ENCODE results near the gene NBPF4. TPM values are rescaled to one million over a fixed set of nuclear protein-coding genes. Genes with fewer than 3 reads are reported as not detected.
A peak's percentile ranks its signal among the peaks of the same experiment; 100 is the strongest.
"Not testable (repeated sequence)": the region's sequence is repeated elsewhere in the genome, so short reads cannot be mapped to it uniquely, and the experiment has no call there.

The NBPF4 gene, protein sequence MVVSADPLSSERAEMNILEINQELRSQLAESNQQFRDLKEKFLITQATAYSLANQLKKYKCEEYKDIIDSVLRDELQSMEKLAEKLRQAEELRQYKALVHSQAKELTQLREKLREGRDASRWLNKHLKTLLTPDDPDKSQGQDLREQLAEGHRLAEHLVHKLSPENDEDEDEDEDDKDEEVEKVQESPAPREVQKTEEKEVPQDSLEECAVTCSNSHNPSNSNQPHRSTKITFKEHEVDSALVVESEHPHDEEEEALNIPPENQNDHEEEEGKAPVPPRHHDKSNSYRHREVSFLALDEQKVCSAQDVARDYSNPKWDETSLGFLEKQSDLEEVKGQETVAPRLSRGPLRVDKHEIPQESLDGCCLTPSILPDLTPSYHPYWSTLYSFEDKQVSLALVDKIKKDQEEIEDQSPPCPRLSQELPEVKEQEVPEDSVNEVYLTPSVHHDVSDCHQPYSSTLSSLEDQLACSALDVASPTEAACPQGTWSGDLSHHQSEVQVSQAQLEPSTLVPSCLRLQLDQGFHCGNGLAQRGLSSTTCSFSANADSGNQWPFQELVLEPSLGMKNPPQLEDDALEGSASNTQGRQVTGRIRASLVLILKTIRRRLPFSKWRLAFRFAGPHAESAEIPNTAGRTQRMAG
- total RNA-seq (2021; ENCODE audit: unreplicated experiment) (not detected), Bru-seq, nascent RNA (not detected), BruChase-seq, experiment 1, labeled RNA remaining after a 2-hour chase (not detected), BruChase-seq, experiment 2, labeled RNA remaining after a 6-hour chase (not detected)
- not detected for polyA plus RNA-seq (2012; ENCODE audit: insufficient read length)
- long read RNA-seq: 0 reads

DNA sequence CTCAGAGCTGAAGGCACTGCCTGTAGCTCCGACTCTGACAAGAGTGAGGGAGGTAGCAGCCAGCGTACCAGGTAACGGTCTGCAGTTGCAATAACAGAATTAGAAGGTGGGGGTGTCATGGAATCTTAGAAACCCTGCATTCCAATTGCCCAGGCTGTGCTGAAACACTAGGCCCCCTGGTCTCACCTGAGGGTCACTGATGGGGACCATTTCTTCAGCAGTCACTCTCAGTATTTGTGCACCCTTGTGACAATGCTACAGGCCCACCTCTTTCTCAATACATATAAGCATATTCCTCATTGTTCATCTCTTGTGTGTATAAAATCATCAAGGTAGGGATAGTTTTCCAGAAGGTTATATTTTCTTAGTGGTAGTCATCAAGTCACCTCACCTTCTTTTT lies at the start of gene NBPF4:
Gene NBPF4 (minus strand): TSS at position 101 of the 400 bp plus-strand sequence. CDS start 315 bp downstream, outside the sequence.
- ATAC-seq; H3K36me3 ChIP-seq (ENCODE audit: control insufficient read depth, insufficient read depth, low read length); H3K4me3 ChIP-seq (ENCODE audit: low read depth in 2 of 2, low read length in 2 of 2); in situ Hi-C loops (cut with HindIII; ENCODE audit: low pct_unique_long_range_greater_than_20kb, low sequenced_read_pairs); H3K27ac ChIP-seq (ENCODE audit: low read length); POLR2A ChIA-PET; H3K4me1 ChIP-seq (ENCODE audit: control insufficient read depth, insufficient read depth, low read length); CTCF ChIA-PET; H3K27me3 ChIP-seq (ENCODE audit: control insufficient read depth, insufficient read depth, low read length); BruUV-seq (replicated peaks); intact Hi-C loops (cut with micrococcal nuclease; ENCODE audit: unreplicated experiment); H3K9me3 ChIP-seq (ENCODE audit: control insufficient read depth, insufficient read depth, low read depth, low read length); DNase-seq (ENCODE audit: low read depth, low spot score): not testable (repeated sequence)

DNA sequence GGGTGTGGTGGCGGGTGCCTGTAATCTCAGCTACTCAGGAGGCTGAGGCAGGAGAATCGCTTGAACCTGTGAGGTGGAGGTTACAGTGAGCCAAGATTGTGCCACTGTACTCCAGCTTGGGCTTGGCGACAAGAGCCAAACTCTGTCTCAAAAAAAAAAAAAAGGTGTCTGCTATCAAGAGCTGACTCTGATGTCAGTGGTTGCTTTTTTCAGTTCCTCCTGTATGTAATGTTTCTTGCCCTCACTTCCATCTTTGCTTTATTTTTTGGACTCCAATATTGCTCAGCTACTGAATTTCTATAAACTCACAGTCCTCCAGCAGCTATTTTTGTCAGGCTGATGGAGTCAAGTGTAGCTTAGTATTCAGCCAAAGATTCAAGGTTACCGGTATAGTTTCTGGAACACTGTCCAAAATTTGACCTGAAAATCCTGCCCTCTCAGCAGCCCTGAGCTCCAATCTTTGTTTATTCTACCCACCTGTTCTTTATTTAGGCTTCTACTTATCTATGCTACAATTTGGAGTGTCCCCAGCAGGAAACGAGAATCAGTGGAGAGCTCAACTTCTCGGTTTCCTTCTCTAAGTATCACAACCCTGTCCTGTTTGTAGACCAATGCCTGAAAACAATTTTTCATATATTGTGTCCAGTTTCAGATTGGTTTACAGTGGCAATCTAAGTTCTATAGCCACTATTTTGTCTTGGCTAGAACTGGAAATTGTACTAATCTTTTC lies 38.8 kb upstream of the NBPF4 start:
- BruUV-seq (replicated peaks); H3K27ac ChIP-seq (ENCODE audit: low read length); H3K4me1 ChIP-seq (ENCODE audit: control insufficient read depth, insufficient read depth, low read length); H3K4me3 ChIP-seq (ENCODE audit: low read depth in 2 of 2, low read length in 2 of 2); H3K36me3 ChIP-seq (ENCODE audit: control insufficient read depth, insufficient read depth, low read length); DNase-seq (ENCODE audit: low read depth, low spot score); CTCF ChIA-PET; H3K9me3 ChIP-seq (ENCODE audit: control insufficient read depth, insufficient read depth, low read depth, low read length); H3K27me3 ChIP-seq (ENCODE audit: control insufficient read depth, insufficient read depth, low read length); intact Hi-C loops (cut with micrococcal nuclease; ENCODE audit: unreplicated experiment); in situ Hi-C loops (cut with HindIII; ENCODE audit: low pct_unique_long_range_greater_than_20kb, low sequenced_read_pairs); ATAC-seq; POLR2A ChIA-PET: not testable (repeated sequence)

DNA sequence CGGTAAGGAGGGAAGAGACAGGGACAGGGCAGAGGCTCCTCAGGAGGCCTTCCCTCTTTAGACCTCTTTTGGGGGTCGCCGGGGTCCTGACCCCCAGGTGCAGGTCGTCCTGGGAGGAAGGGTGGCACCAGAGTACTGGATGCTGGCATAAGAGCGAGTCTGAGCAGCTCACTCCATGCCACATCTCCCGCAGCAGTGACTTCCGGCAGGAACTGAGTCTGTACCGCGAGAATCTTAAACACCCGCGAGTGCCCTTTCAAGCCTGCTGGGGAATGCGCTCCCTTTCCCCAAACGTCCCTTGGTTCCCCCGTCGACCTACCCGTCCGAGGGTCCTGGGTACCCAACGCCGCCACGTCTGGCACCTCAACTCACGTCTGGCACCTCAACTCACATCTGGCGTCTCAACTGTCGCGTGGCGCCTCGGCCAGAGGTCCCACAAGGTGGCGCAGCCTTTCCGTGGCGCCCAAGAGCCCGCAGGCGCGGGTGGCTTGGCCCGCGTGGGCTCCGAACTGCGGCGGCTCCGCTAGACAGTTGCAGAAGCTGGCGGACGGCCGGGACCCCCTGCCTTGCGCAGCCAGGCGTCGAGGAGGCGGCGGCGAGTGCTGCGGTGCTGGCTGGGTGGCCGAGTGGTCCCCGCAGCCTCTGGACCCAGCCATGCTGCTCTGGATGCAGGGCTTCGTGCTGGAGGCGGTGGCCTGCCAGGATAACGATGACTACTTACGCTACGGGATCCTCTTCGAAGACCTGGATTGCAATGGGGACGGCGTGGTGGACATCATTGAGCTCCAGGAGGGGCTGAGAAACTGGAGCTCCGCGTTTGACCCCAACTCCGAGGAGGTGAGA lies 28.8 kb upstream of the NBPF4 start:
- BruUV-seq (replicated peaks); CTCF ChIA-PET; H3K4me1 ChIP-seq (ENCODE audit: control insufficient read depth, insufficient read depth, low read length); H3K27me3 ChIP-seq (ENCODE audit: control insufficient read depth, insufficient read depth, low read length); H3K9me3 ChIP-seq (ENCODE audit: control insufficient read depth, insufficient read depth, low read depth, low read length); H3K27ac ChIP-seq (ENCODE audit: low read length); H3K4me3 ChIP-seq (ENCODE audit: low read depth in 2 of 2, low read length in 2 of 2); POLR2A ChIA-PET; H3K36me3 ChIP-seq (ENCODE audit: control insufficient read depth, insufficient read depth, low read length); in situ Hi-C loops (cut with HindIII; ENCODE audit: low pct_unique_long_range_greater_than_20kb, low sequenced_read_pairs); intact Hi-C loops (cut with micrococcal nuclease; ENCODE audit: unreplicated experiment); DNase-seq (ENCODE audit: low read depth, low spot score): not testable (repeated sequence)
- peak; percentile 72 for ATAC-seq

DNA sequence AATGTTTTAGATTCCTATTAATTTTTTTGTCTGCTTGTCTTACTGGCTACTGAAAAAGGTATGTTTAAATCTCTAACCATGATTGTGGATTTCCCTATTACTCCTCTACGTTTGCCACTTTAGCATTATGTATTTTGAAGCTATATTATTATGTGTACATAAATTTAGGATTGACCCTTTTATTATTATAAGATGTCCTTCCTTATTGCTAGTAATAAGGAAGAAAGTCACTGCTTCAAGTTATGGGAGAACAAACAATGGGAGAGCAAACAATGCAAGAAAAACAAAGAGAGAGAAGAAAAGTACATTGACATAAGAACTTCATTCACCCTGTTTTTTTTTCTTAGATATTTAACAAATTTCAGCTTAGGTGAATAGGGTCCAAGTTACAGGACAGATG lies 23.2 kb upstream of the NBPF4 start:
- CTCF ChIA-PET; H3K4me3 ChIP-seq (ENCODE audit: low read depth in 2 of 2, low read length in 2 of 2); H3K4me1 ChIP-seq (ENCODE audit: control insufficient read depth, insufficient read depth, low read length); ATAC-seq; DNase-seq (ENCODE audit: low read depth, low spot score); H3K27ac ChIP-seq (ENCODE audit: low read length); intact Hi-C loops (cut with micrococcal nuclease; ENCODE audit: unreplicated experiment); BruUV-seq (replicated peaks); in situ Hi-C loops (cut with HindIII; ENCODE audit: low pct_unique_long_range_greater_than_20kb, low sequenced_read_pairs); H3K36me3 ChIP-seq (ENCODE audit: control insufficient read depth, insufficient read depth, low read length); POLR2A ChIA-PET; H3K9me3 ChIP-seq (ENCODE audit: control insufficient read depth, insufficient read depth, low read depth, low read length); H3K27me3 ChIP-seq (ENCODE audit: control insufficient read depth, insufficient read depth, low read length): not testable (repeated sequence)

DNA sequence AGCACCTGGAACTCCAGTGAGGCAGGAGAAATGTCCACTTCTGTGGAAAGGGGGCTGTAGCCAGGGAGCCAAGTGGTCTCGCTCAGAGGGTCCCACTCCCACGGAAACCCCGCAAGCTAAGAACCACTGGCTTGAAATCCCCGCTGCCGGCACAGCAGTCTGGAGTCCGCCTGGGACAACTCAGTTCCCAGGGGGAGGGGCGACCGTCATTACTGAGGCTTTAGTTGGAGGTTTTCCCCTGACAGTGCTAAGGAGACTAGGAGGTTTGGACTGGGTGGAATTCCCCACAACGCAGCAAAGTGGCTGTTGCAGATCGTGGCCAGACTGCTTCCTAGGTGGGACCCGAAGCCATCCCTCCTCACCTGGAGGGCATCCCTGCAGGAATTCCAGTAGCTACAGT lies 18.1 kb upstream of the NBPF4 start:
- H3K36me3 ChIP-seq (ENCODE audit: control insufficient read depth, insufficient read depth, low read length); H3K4me1 ChIP-seq (ENCODE audit: control insufficient read depth, insufficient read depth, low read length); in situ Hi-C loops (cut with HindIII; ENCODE audit: low pct_unique_long_range_greater_than_20kb, low sequenced_read_pairs); H3K9me3 ChIP-seq (ENCODE audit: control insufficient read depth, insufficient read depth, low read depth, low read length); ATAC-seq; H3K4me3 ChIP-seq (ENCODE audit: low read depth in 2 of 2, low read length in 2 of 2); DNase-seq (ENCODE audit: low read depth, low spot score); H3K27ac ChIP-seq (ENCODE audit: low read length); BruUV-seq (replicated peaks); H3K27me3 ChIP-seq (ENCODE audit: control insufficient read depth, insufficient read depth, low read length); POLR2A ChIA-PET; CTCF ChIA-PET; intact Hi-C loops (cut with micrococcal nuclease; ENCODE audit: unreplicated experiment): not testable (repeated sequence)

DNA sequence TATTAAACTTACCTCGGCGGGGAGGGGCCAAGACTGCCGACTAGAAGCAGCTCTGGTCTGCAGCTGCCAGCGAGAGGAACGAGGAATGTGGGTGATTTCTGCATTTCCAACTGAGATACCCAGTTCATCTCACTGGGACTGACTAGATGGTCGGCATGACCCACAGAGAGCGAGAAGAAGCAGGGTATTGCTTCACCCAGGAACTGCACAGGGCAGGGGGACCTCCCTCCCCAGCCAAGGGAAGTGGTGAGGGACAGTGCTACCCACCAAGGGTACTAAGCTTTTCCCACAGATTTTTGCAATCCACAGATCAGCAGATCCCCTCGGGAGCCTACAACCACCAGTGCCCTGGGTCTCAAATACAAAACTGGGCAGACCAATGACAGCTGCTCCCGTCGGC lies 17.6 kb upstream of the NBPF4 start:
- ATAC-seq; H3K9me3 ChIP-seq (ENCODE audit: control insufficient read depth, insufficient read depth, low read depth, low read length); BruUV-seq (replicated peaks); H3K4me1 ChIP-seq (ENCODE audit: control insufficient read depth, insufficient read depth, low read length); POLR2A ChIA-PET; H3K36me3 ChIP-seq (ENCODE audit: control insufficient read depth, insufficient read depth, low read length); DNase-seq (ENCODE audit: low read depth, low spot score); intact Hi-C loops (cut with micrococcal nuclease; ENCODE audit: unreplicated experiment); H3K27ac ChIP-seq (ENCODE audit: low read length); CTCF ChIA-PET; H3K4me3 ChIP-seq (ENCODE audit: low read depth in 2 of 2, low read length in 2 of 2); H3K27me3 ChIP-seq (ENCODE audit: control insufficient read depth, insufficient read depth, low read length); in situ Hi-C loops (cut with HindIII; ENCODE audit: low pct_unique_long_range_greater_than_20kb, low sequenced_read_pairs): not testable (repeated sequence)
